ENCODE data around the gene CDRT15.

GRCh38 chr17:14203388-14203787 is 33.3 kb downstream of the CDRT15 start:
- TF ChIP-seq POLR2A (IDR thresholded peaks at IDR 0.05; ENCODE audit: low read depth, low read length) (no peak), TAF1 (IDR thresholded peaks at IDR 0.05; ENCODE audit: low read depth, low read length) (no peak), POLR2AphosphoS5 (IDR thresholded peaks at IDR 0.05; ENCODE audit: low read depth, low read length) (no peak), POU2F2 (IDR thresholded peaks at IDR 0.05; ENCODE audit: low read depth, low read length) (no peak)

Data from GM12891 (cell line).